SK-N-SH (cell line): ENCODE data around the gene LRRC38. TPM values are rescaled to one million over a fixed set of nuclear protein-coding genes. Genes with fewer than 3 reads are reported as not detected.

ENCODE experiments used
- CTCF ChIA-PET: fragments of 300-600, 350-600 bp; formaldehyde crosslinking; extraction: SDS; loops from one replicate; lab custom pipeline; 2021; lab: Yijun Ruan, JAX
- POLR2A ChIA-PET: fragments of 350-600 bp; sonication (Branson Sonifier 250); formaldehyde crosslinking; extraction: SDS; loops from one replicate; lab custom pipeline; 2020; ENCODE audit warnings: antibody characterized with exemption, inconsistent platforms; lab: Yijun Ruan, JAX
- DNase-seq: peaks from one replicate; pipeline ENCODE4 v3.0.0; 2012
- H2AFZ ChIP-seq: fragments of 200-600 bp; sonication (generic); 2 replicates; pipeline ENCODE4 v1.8.1; 2016; ENCODE audit warnings: antibody characterized with exemption, mild to moderate bottlenecking, low read depth
- H3F3A ChIP-seq: fragments of 200-600 bp; sonication (generic); replicated peaks from 2 replicates; pipeline ENCODE3; 2016; ENCODE audit warnings: antibody characterized with exemption, mild to moderate bottlenecking; ENCODE audit not compliant: insufficient read depth
- H3K27ac ChIP-seq, 2 experiments: fragments of 200-500 bp in 1 of 2; fragments of 200-600 bp in 1 of 2; sonication (Bioruptor generic) in 1 of 2; sonication (generic), shearing (Covaris generic) in 1 of 2; 2 replicates each; pipeline versions ENCODE4 v1.5.1 to v1.6.1; 2014 to 2016; ENCODE audit warnings: low read depth in 2 of 2, inconsistent platforms in 1 of 2, low read length in 1 of 2, mild to moderate bottlenecking in 1 of 2, mixed read lengths in 1 of 2
- H3K27me3 ChIP-seq: fragments of 200-600 bp; sonication (generic), shearing (Covaris generic); 2 replicates; pipeline ENCODE4 v1.6.1; 2016; ENCODE audit warnings: mixed run types; ENCODE audit not compliant: insufficient read depth
- H3K36me3 ChIP-seq, 2 experiments: fragments of 200-500 bp in 1 of 2; fragments of 200-600 bp in 1 of 2; sonication (Bioruptor generic) in 1 of 2; sonication (generic) in 1 of 2; replicated peaks in 1 of 2; 2 replicates each; pipeline versions ENCODE3 to v1.5.1; 2014 to 2016; ENCODE audit warnings: low read length in 1 of 2, mild to moderate bottlenecking in 1 of 2; ENCODE audit not compliant: insufficient read depth in 2 of 2, control insufficient read depth in 1 of 2
- H3K4me1 ChIP-seq, 2 experiments: fragments of 200-500 bp in 1 of 2; fragments of 200-600 bp in 1 of 2; sonication (Bioruptor generic) in 1 of 2; sonication (generic), shearing (Covaris generic) in 1 of 2; 2 replicates each; pipeline versions ENCODE4 v1.5.1 to v1.6.1; 2014 to 2016; ENCODE audit warnings: low read depth in 1 of 2, low read length in 1 of 2, mixed run types in 1 of 2; ENCODE audit not compliant: insufficient read depth in 2 of 2, control insufficient read depth in 1 of 2
- H3K4me2 ChIP-seq: fragments of 200-600 bp; sonication (generic), shearing (Covaris generic); 2 replicates; pipeline ENCODE4 v1.6.1; 2017; ENCODE audit warnings: mixed run types
- H3K4me3 ChIP-seq, 2 experiments: fragments of 200-500 bp in 1 of 2; fragments of 200-600 bp in 1 of 2; sonication (Bioruptor generic) in 1 of 2; sonication (generic), shearing (Covaris generic) in 1 of 2; 2 replicates each; pipeline versions ENCODE4 v1.5.1 to v1.8.1; 2014 to 2016; ENCODE audit warnings: low read depth in 2 of 2, inconsistent platforms in 1 of 2, low read length in 1 of 2, mild to moderate bottlenecking in 1 of 2, mixed read lengths in 1 of 2, moderate library complexity in 1 of 2
- H3K79me2 ChIP-seq: fragments of 200-600 bp; sonication (generic); 2 replicates; pipeline ENCODE4 v1.8.1; 2017; ENCODE audit warnings: mild to moderate bottlenecking; ENCODE audit not compliant: insufficient read depth
- H3K9ac ChIP-seq: fragments of 200-600 bp; sonication (generic); 2 replicates; pipeline ENCODE4 v1.6.1; 2017; ENCODE audit warnings: mixed run types
- H3K9me2 ChIP-seq: fragments of 200-600 bp; sonication (generic); 2 replicates; pipeline ENCODE4 v1.6.1; 2017; ENCODE audit warnings: mixed run types
- H3K9me3 ChIP-seq: fragments of 200-600 bp; sonication (generic); 2 replicates; pipeline ENCODE4 v1.6.1; 2017; ENCODE audit warnings: mixed run types, mild to moderate bottlenecking, moderate library complexity
- H4K20me1 ChIP-seq: fragments of 200-600 bp; sonication (generic); 2 replicates; pipeline ENCODE4 v1.6.1; 2017; ENCODE audit warnings: mild to moderate bottlenecking, mixed run types; ENCODE audit not compliant: insufficient read depth
- CHD2 ChIP-seq: fragments of 150-350 bp; IDR thresholded peaks from 2 replicates; pipeline ENCODE4 v1.6.1; 2018; ENCODE audit warnings: low read length; ENCODE audit not compliant: partially characterized antibody
- EP300 ChIP-seq, 2 experiments: IDR thresholded peaks; 2 replicates each; pipeline versions ENCODE4 v1.4.0 to v1.6.1; 2012; ENCODE audit warnings: borderline replicate concordance in 1 of 2, low read depth in 1 of 2, low read length in 1 of 2
- FOSL2 ChIP-seq: IDR thresholded peaks from 2 replicates; pipeline ENCODE4 v1.4.0; 2012; ENCODE audit warnings: low read depth, mild to moderate bottlenecking, moderate library complexity, borderline replicate concordance
- FOXM1 ChIP-seq: IDR thresholded peaks from 2 replicates; pipeline ENCODE4 v1.4.0; 2012; ENCODE audit warnings: low read depth, mild to moderate bottlenecking
- GABPA ChIP-seq: IDR thresholded peaks from 2 replicates; pipeline ENCODE4 v1.4.0; 2012; ENCODE audit warnings: low read depth, mild to moderate bottlenecking
- GATA2 ChIP-seq: sonication (generic); formaldehyde crosslinking; IDR thresholded peaks from 2 replicates; pipeline ENCODE4 v1.5.0; 2020; ENCODE audit warnings: mild to moderate bottlenecking, missing genetic modification reagents
- MEF2A ChIP-seq: IDR thresholded peaks from 2 replicates; pipeline ENCODE4 v1.4.0; 2012; ENCODE audit warnings: low read depth, borderline replicate concordance
- NRF1 ChIP-seq: IDR thresholded peaks from 2 replicates; pipeline ENCODE4 v1.6.1; 2012; ENCODE audit warnings: low read depth, mild to moderate bottlenecking, low read length
- RAD21 ChIP-seq: IDR thresholded peaks from 2 replicates; pipeline ENCODE4 v1.6.1; 2012; ENCODE audit warnings: mild to moderate bottlenecking, low read length
- RXRA ChIP-seq: IDR thresholded peaks from 2 replicates; pipeline ENCODE4 v1.4.0; 2012; ENCODE audit warnings: low read depth, mild to moderate bottlenecking, borderline replicate concordance
- SIN3A ChIP-seq: IDR thresholded peaks from 2 replicates; pipeline ENCODE4 v1.6.1; 2012; ENCODE audit warnings: low read depth, mild to moderate bottlenecking, low read length, moderate library complexity, borderline replicate concordance
- TAF1 ChIP-seq: IDR thresholded peaks from 2 replicates; pipeline ENCODE4 v1.6.1; 2012; ENCODE audit warnings: low read depth, mild to moderate bottlenecking, low read length, moderate library complexity, borderline replicate concordance
- TCF12 ChIP-seq: IDR thresholded peaks from 2 replicates; pipeline ENCODE4 v1.4.0; 2012
- WGBS: methylation state at CpG from one replicate; pipeline ENCODE4 v1.1.6; 2017; ENCODE audit warnings: low lambda C conversion rate; 5-methylcytosine and 5-hydroxymethylcytosine counted together
- polyA plus RNA-seq, 3 experiments: library from polyadenylated mRNA; depleted of rRNA; stranded (reverse); fragments of >200 nt; gene quantifications; 2 replicates each; pipeline ENCODE4 v1.2.3, GENCODE V29; 2012
- TF ChIP-seq, protein P1 (sequence below): fragments of 200-600 bp; sonication (generic); IDR thresholded peaks from 2 replicates; pipeline ENCODE4 v1.6.1; 2017; ENCODE audit warnings: antibody characterized with exemption, mild to moderate bottlenecking, moderate library complexity
- TF ChIP-seq, protein P2 (sequence below): fragments of 150-350 bp; IDR thresholded peaks from 2 replicates; pipeline ENCODE4 v1.6.1; 2017; ENCODE audit warnings: antibody characterized with exemption, low read length, low read depth, borderline replicate concordance
- TF ChIP-seq, protein P3 (sequence below): fragments of 150-350 bp; IDR thresholded peaks from 2 replicates; pipeline ENCODE4 v1.6.1; 2016; ENCODE audit warnings: mild to moderate bottlenecking, low read depth, low read length

LRRC38 gene
- polyA plus RNA-seq, 1 of the 3 experiments (the other 2 are of a cell fraction), result 0.02 TPM

DNA sequence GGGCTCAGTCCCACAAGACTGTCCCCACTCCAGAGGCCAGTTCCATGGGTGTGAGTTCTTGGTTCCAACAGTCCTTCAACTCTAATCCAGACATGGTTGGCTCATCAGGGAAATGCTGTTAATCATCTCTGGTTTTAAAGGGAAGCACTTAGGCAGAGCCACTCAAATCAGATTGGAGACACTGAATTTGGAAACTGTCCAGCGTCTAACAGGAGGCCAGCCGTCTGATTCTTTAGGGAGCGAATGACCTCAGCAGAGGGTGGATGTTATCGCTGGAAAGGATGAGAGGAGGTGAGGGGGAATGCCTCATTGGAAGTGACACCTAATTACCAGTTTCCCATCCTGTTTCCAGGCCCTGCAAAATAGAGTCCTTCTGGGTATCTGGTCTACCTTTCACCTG, 22.8 kb upstream of the LRRC38 start:
- DNase-seq, result no peak
- no peak overlapping the region for H3K27ac ChIP-seq
- H3K9ac ChIP-seq, result no peak overlapping the region
- H3K9me3 ChIP-seq, result no peaks in the 10 kb centered on the region
- H3K27me3 ChIP-seq, result peaks cover 6% of the 10 kb centered on the region; the same call in 1 of the 2 replicates
- H3K36me3 ChIP-seq, result no peaks in the 10 kb centered on the region
- TF ChIP-seq, protein P1, sequence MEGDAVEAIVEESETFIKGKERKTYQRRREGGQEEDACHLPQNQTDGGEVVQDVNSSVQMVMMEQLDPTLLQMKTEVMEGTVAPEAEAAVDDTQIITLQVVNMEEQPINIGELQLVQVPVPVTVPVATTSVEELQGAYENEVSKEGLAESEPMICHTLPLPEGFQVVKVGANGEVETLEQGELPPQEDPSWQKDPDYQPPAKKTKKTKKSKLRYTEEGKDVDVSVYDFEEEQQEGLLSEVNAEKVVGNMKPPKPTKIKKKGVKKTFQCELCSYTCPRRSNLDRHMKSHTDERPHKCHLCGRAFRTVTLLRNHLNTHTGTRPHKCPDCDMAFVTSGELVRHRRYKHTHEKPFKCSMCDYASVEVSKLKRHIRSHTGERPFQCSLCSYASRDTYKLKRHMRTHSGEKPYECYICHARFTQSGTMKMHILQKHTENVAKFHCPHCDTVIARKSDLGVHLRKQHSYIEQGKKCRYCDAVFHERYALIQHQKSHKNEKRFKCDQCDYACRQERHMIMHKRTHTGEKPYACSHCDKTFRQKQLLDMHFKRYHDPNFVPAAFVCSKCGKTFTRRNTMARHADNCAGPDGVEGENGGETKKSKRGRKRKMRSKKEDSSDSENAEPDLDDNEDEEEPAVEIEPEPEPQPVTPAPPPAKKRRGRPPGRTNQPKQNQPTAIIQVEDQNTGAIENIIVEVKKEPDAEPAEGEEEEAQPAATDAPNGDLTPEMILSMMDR, result no peak
- no peak for TF ChIP-seq GABPA
- TF ChIP-seq TAF1, result no peak
- TF ChIP-seq SIN3A, result no peak
- TF ChIP-seq FOSL2, result no peak
- TF ChIP-seq NRF1, result no peak
- TF ChIP-seq, protein P2, sequence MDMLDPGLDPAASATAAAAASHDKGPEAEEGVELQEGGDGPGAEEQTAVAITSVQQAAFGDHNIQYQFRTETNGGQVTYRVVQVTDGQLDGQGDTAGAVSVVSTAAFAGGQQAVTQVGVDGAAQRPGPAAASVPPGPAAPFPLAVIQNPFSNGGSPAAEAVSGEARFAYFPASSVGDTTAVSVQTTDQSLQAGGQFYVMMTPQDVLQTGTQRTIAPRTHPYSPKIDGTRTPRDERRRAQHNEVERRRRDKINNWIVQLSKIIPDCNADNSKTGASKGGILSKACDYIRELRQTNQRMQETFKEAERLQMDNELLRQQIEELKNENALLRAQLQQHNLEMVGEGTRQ, result no peak
- TF ChIP-seq, protein P3, sequence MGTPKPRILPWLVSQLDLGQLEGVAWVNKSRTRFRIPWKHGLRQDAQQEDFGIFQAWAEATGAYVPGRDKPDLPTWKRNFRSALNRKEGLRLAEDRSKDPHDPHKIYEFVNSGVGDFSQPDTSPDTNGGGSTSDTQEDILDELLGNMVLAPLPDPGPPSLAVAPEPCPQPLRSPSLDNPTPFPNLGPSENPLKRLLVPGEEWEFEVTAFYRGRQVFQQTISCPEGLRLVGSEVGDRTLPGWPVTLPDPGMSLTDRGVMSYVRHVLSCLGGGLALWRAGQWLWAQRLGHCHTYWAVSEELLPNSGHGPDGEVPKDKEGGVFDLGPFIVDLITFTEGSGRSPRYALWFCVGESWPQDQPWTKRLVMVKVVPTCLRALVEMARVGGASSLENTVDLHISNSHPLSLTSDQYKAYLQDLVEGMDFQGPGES, result no peak
- no peak for TF ChIP-seq TCF12
- no peak for TF ChIP-seq MEF2A
- no peak for TF ChIP-seq CHD2
- no peak for TF ChIP-seq FOXM1
- no peaks in the 10 kb centered on the region for H3K9me2 ChIP-seq
- H3K4me1 ChIP-seq, result no peaks in the 10 kb centered on the region
- 4% methylated on average over 4 of the region's 4 CpGs for WGBS
- no peak overlapping the region for H2AFZ ChIP-seq
- H4K20me1 ChIP-seq, result no peaks in the 10 kb centered on the region
- no peak overlapping the region for H3K4me3 ChIP-seq
- H3K4me2 ChIP-seq, result no peak overlapping the region
- POLR2A ChIA-PET, result no interaction called here
- H3K79me2 ChIP-seq, result no peaks in the 10 kb centered on the region
- CTCF ChIA-PET, result no interaction called here
- no peaks in the 10 kb centered on the region for H3F3A ChIP-seq

DNA sequence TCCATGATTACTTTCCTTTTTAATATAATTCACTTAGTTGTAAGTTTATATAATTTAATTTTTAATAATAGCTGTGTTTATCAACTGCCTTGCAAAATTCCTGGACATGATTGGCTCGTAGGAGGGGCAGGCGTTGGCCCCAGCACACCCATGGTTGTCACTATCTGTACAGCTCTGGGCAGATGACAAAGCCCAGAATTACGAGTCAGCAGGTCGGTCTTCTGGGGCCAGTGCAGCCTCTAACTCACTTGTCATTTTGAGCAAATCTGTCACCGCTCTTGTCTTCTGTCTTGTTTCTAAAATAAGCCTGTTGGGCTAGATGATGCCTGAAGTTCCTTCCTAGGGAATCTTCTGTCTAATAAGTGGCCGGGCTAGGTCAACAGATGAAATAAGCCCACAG, 21.4 kb upstream of the LRRC38 start:
- ChIA-PET POLR2A (no interaction called here), CTCF (no interaction called here)
- Histone ChIP-seq H3K9me3 (no peaks in the 10 kb centered on the region), H3K4me3 (no peak overlapping the region), H3F3A (no peaks in the 10 kb centered on the region), H3K36me3 (no peaks in the 10 kb centered on the region), H3K79me2 (no peaks in the 10 kb centered on the region), H3K27me3 (peaks cover 6% of the 10 kb centered on the region; the same call in 1 of the 2 replicates), H3K4me1 (no peaks in the 10 kb centered on the region), H4K20me1 (no peaks in the 10 kb centered on the region), H2AFZ (no peak overlapping the region), H3K9me2 (no peaks in the 10 kb centered on the region), H3K27ac (no peak overlapping the region), H3K4me2 (no peak overlapping the region), H3K9ac (no peak overlapping the region)
- WGBS, result 2% methylated on average over 6 of the region's 6 CpGs
- DNase-seq, result no peak
- no peak for TF ChIP-seq CHD2
- TF ChIP-seq RAD21, result no peak
- TF ChIP-seq EP300 (IDR thresholded peaks at IDR 0.05; ENCODE audit: borderline replicate concordance in 1 of 2, low read depth in 1 of 2, low read length in 1 of 2), result no peak
- no peak for TF ChIP-seq MEF2A
- no peak for TF ChIP-seq GATA2
- no peak for TF ChIP-seq RXRA
- TF ChIP-seq FOXM1, result no peak
- TF ChIP-seq, protein P3, result no peak
- TF ChIP-seq, protein P1, result no peak
